Right lung (tissue), 5 donors: ENCODE results near the gene FAM131A. TPM values are rescaled to one million over a fixed set of nuclear protein-coding genes. Genes with fewer than 3 reads are reported as not detected.
"Not testable (repeated sequence)": the region's sequence is repeated elsewhere in the genome, so short reads cannot be mapped to it uniquely, and the experiment has no call there.

Experiments used
- DNase-seq, 2 donors: peaks; one replicate each; pipeline ENCODE4 v3.0.0-alpha.2; 2013
- polyA plus RNA-seq, 5 donors: library from polyadenylated mRNA; unstranded; fragments of 120-200 nt; gene quantifications; one replicate each; pipeline versions ENCODE4 v1.2.1 to v1.2.3, GENCODE V29; 2013; ENCODE audit warnings: inconsistent platforms in 1 of 5, low replicate concordance in 1 of 5; ENCODE audit not compliant: insufficient read length in 5 of 5, insufficient read depth in 1 of 5

Gene FAM131A
- polyA plus RNA-seq, 5 donors, result 10.0 to 17.4 (median 15.7) TPM

GRCh38 chr3:184338511-184338945, 1.1 kb downstream of the FAM131A start:
- DNase-seq, result peak; percentile 78 to 79

- no peak for DNase-seq
Observed at GRCh38 chr3:184339001-184339400, 1.6 kb downstream of the FAM131A start.

GRCh38 chr3:184339451-184340135, 2.2 kb downstream of the FAM131A start:
- DNase-seq, result not testable (repeated sequence)

- DNase-seq, result no peak
Observed at GRCh38 chr3:184341925-184342324, 4.5 kb downstream of the FAM131A start.

- no peak for DNase-seq
Observed at GRCh38 chr3:184343200-184343876, 5.9 kb downstream of the FAM131A start.

- no peak for DNase-seq
Observed at GRCh38 chr3:184344579-184345316, 7.3 kb downstream of the FAM131A start.

GRCh38 chr3:184345317-184346144, 8.1 kb downstream of the FAM131A start:
- DNase-seq, result peak in 1 of 2 donors; percentile 50

- no peak for DNase-seq
Observed at GRCh38 chr3:184346480-184347190, 9.2 kb downstream of the FAM131A start.

- peak in 1 of 2 donors; percentile 32 for DNase-seq
Observed at GRCh38 chr3:184347321-184348056, 10.1 kb downstream of the FAM131A start.

GRCh38 chr3:184348057-184348382, 10.6 kb downstream of the FAM131A start:
- DNase-seq, result no peak

- DNase-seq, result no peak
Observed at GRCh38 chr3:184349563-184350470, 12.4 kb downstream of the FAM131A start.

GRCh38 chr3:184350618-184351017, 13.2 kb downstream of the FAM131A start:
- no peak for DNase-seq

- DNase-seq, result no peak
Observed at GRCh38 chr3:184351511-184352148, 14.2 kb downstream of the FAM131A start.

- DNase-seq, result no peak
Observed at GRCh38 chr3:184352149-184352785, 14.9 kb downstream of the FAM131A start.

- no peak for DNase-seq
Observed at GRCh38 chr3:184352897-184353545, 15.6 kb downstream of the FAM131A start.

GRCh38 chr3:184353546-184353941, 16.1 kb downstream of the FAM131A start:
- DNase-seq, result no peak

GRCh38 chr3:184354121-184354728, 16.8 kb downstream of the FAM131A start:
- no peak for DNase-seq
